Kidney (tissue), 14 donors: Measurements from ENCODE around the gene CALD1. TPM values are rescaled to one million over a fixed set of nuclear protein-coding genes. Genes with fewer than 3 reads are reported as not detected.

Source experiments
- DNase-seq, 5 donors: peaks; one replicate each; pipeline ENCODE4 v3.0.0-alpha.2; 2013 to 2020
- FAIRE-seq: peaks from 2 replicates; lab custom pipeline; 2012; peaks lifted over from hg19 to GRCh38; lab: Jason Lieb, UNC
- H3K27ac ChIP-seq, 2 donors: one replicate each; pipeline ENCODE4 v1.7.0; 2013; ENCODE audit warnings: low read depth in 2 of 2, low read length in 2 of 2, inconsistent platforms in 1 of 2
- H3K27me3 ChIP-seq: one replicate; pipeline ENCODE4 v1.7.1; 2013; ENCODE audit warnings: low read length, inconsistent platforms; ENCODE audit not compliant: control insufficient read depth, insufficient read depth
- H3K36me3 ChIP-seq, 3 donors: one replicate each; pipeline versions ENCODE4 v1.7.0 to v1.7.1; 2013; ENCODE audit warnings: low read length in 3 of 3, control low read depth in 1 of 3, inconsistent platforms in 1 of 3; ENCODE audit not compliant: insufficient read depth in 3 of 3, control insufficient read depth in 2 of 3
- H3K4me1 ChIP-seq, 3 donors: one replicate each; pipeline versions ENCODE4 v1.7.0 to v1.7.1; 2013; ENCODE audit warnings: low read length in 3 of 3, inconsistent platforms in 1 of 3, low read depth in 1 of 3; ENCODE audit not compliant: control insufficient read depth in 2 of 3, insufficient read depth in 2 of 3
- H3K4me3 ChIP-seq, 3 donors: one replicate each; pipeline versions ENCODE4 v1.7.0 to v1.8.1; 2013; ENCODE audit warnings: low read length in 3 of 3, control low read depth in 1 of 3, inconsistent platforms in 1 of 3
- H3K9ac ChIP-seq, 3 donors: one replicate each; pipeline versions ENCODE4 v1.7.0 to v1.7.1; 2013; ENCODE audit warnings: low read length in 3 of 3, control low read depth in 1 of 3, inconsistent platforms in 1 of 3
- H3K9me3 ChIP-seq, 3 donors: one replicate each; pipeline versions ENCODE4 v1.7.0 to v1.7.1; 2013; ENCODE audit warnings: low read length in 3 of 3, control low read depth in 1 of 3, inconsistent platforms in 1 of 3; ENCODE audit not compliant: control insufficient read depth in 2 of 3, insufficient read depth in 1 of 3
- CTCF ChIP-seq: IDR thresholded peaks from 3 replicates; pipeline ENCODE4 v1.5.1; 2012; ENCODE audit warnings: mild to moderate bottlenecking, moderate library complexity, borderline replicate concordance; ENCODE audit not compliant: insufficient read depth; ENCODE audit errors: extremely low read depth
- intact Hi-C: fragments of 100-400 bp; cut with DNase I; formaldehyde crosslinking; loops from one replicate; pipeline ENCODE4 v1.11.1; 2022
- polyA plus RNA-seq: library from polyadenylated mRNA; stranded (reverse); fragments of 350-450 nt; fragmentation: Illumina TruSeq; extraction: RNeasy Lipid Tissue Mini Kit (QIAGEN cat#74804); gene quantifications from one replicate; pipeline ENCODE4 v1.2.3, GENCODE V29; 2014; ENCODE audit warnings: low read depth, low replicate concordance; ENCODE audit not compliant: insufficient read depth
- total RNA-seq: library from RNA; stranded (reverse); fragmentation: NEBNext Ultra II Directional; extraction: Animal tissue kit (Norgen Biotek cat#: 25700); gene quantifications from one replicate; pipeline ENCODE4 v1.2.1, GENCODE V29; 2021
- donor health status: control.
- donor health status: control.
- donor health status: control.
- donor health status: control.
- donor health status: control.
- donor health status: DM: yes; HTN: yes; CAD: no.
- donor health status: Normal renal cell carcinoma (clear cell type).

CALD1 gene
- total and polyA plus RNA-seq, 2 donors from 2014 or later, result 72.7 to 218 TPM

DNA sequence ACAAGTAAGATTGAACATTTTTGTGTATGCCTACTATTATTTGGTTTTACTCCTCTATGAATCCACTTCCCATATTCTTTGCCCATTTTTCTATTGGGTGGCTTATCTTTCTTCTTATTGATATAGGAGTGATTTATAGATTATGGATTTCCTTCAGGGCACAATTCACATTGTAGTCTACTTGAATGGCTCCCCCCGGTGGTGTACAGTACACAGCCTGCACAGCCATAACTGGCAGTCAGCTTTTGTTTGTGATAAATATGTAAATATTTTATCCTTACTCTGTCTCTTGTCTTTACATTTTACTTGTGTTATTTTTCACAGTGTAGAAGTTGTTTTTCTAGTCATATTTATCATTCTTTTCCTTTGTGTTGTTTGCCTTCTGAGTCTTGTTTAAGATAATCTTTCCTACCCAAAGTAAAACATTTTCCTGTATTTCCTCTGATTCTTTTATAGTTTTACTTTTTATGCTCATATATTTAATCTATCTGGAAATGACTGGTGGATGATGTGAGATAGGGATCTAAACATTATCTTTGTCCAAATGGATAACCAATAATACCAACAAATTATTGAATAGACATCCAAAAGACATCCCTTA, 23.9 kb upstream of the CALD1 start:
- H3K9ac ChIP-seq, result no peak overlapping the region
- H3K9me3 ChIP-seq, result no peaks in the 10 kb centered on the region
- no peaks in the 10 kb centered on the region for H3K36me3 ChIP-seq
- H3K27ac ChIP-seq, result no peak overlapping the region
- intact Hi-C loops, result no loop called here
- no peaks in the 10 kb centered on the region for H3K4me1 ChIP-seq
- no peak overlapping the region for H3K4me3 ChIP-seq
- no peak for FAIRE-seq
- DNase-seq, result peak in 1 of 5 donors; percentile 42
- H3K27me3 ChIP-seq, result no peaks in the 10 kb centered on the region
- peak; percentile 42 for TF ChIP-seq CTCF

DNA sequence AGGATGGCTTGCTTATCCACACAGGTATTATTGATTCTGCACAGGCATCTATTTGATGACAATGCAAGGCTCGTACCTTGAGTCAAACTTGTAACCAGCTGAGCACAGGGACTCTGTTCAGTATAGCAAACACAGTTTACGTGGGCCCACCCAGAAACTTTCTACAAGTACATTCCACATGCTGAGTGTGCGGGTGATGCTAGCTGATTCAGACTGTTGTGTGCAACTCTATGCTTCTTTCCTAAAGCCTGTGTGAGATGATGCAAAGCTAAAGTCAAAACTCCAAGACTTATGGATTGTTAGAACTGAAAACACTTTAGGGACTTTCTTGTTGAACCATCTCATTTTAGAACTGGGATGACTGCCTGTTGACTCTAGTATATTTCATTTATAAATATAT, 21.5 kb upstream of the CALD1 start:
- H3K27me3 ChIP-seq, result no peaks in the 10 kb centered on the region
- no peaks in the 10 kb centered on the region for H3K9me3 ChIP-seq
- intact Hi-C loops, result no loop called here
- no peak for FAIRE-seq
- no peak overlapping the region for H3K9ac ChIP-seq
- H3K4me3 ChIP-seq, result no peak overlapping the region
- H3K4me1 ChIP-seq, result no peaks in the 10 kb centered on the region
- TF ChIP-seq CTCF, result no peak
- H3K27ac ChIP-seq, result no peak overlapping the region
- H3K36me3 ChIP-seq, result no peaks in the 10 kb centered on the region
- DNase-seq, result no peak

- intact Hi-C loops, result no loop called here
- H3K36me3 ChIP-seq, result no peaks in the 10 kb centered on the region
- no peak overlapping the region for H3K27ac ChIP-seq
- H3K4me1 ChIP-seq, result no peaks in the 10 kb centered on the region
- DNase-seq (no peak), FAIRE-seq (no peak)
- no peak for TF ChIP-seq CTCF
- no peaks in the 10 kb centered on the region for H3K9me3 ChIP-seq
- H3K4me3 ChIP-seq, result no peak overlapping the region
- no peak overlapping the region for H3K9ac ChIP-seq
- no peaks in the 10 kb centered on the region for H3K27me3 ChIP-seq
Measured at GRCh38 chr7:134758981-134759380, 20.5 kb upstream of the CALD1 start.

GRCh38 chr7:134761266-134761665, 18.2 kb upstream of the CALD1 start:
- no peaks in the 10 kb centered on the region for H3K27me3 ChIP-seq
- TF ChIP-seq CTCF, result no peak
- H3K4me3 ChIP-seq, result no peak overlapping the region
- H3K9ac ChIP-seq, result no peak overlapping the region
- H3K27ac ChIP-seq, result no peak overlapping the region
- no peak for FAIRE-seq
- no peaks in the 10 kb centered on the region for H3K9me3 ChIP-seq
- intact Hi-C loops, result no loop called here
- no peaks in the 10 kb centered on the region for H3K4me1 ChIP-seq
- no peaks in the 10 kb centered on the region for H3K36me3 ChIP-seq
- peak in 2 of 5 donors; percentile 16 to 20 for DNase-seq
